KBM-7 (cell line): ENCODE measurements around the gene KCNIP4.
A peak's percentile ranks its signal among the peaks of the same experiment; 100 is the strongest.
"Not testable (repeated sequence)": the region's sequence is repeated elsewhere in the genome, so short reads cannot be mapped to it uniquely, and the experiment has no call there.

Source experiments
- DNase-seq: peaks from one replicate; pipeline ENCODE4 v3.0.0-alpha.2; 2015
- in situ Hi-C: fragments of 300-500 bp; cut with MboI; formaldehyde crosslinking; loops from 2 replicates; pipeline ENCODE4 v1.14.3; 2020; ENCODE audit warnings: low sequenced_read_pairs, low pct_unique_long_range_greater_than_20kb, mixed read lengths

The KCNIP4 gene

GRCh38 chr4:20825505-20825904, 1123.1 kb downstream of the KCNIP4 start:
- in situ Hi-C loops: no loop called here
- DNase-seq: no peak

GRCh38 chr4:20816287-20816686, 1132.3 kb downstream of the KCNIP4 start:
- in situ Hi-C loops: no loop called here
- no peak for DNase-seq

DNA sequence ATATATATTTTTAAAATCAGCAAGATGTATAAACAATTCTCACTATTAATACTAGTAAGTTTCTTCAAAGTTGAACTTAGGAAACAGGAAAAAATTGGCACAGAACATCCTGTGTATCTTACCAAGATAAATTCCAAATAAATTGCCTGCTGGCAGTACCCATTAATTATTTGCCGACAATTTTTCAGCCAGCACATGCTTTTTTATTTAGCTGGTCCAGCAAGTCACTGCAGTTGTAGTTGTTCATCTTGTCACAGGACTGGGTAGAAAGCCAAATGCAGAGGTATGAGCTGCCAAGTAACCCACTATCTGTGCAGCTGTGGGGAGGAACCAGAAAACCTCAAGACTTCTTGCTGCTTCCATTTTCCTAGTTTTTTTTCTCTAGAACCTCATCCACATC, 1134.9 kb downstream of the KCNIP4 start:
- in situ Hi-C loops: no loop called here
- no peak for DNase-seq

- DNase-seq: no peak
- in situ Hi-C loops: no loop called here
Observed at GRCh38 chr4:20809812-20810211, 1138.8 kb downstream of the KCNIP4 start.

DNA sequence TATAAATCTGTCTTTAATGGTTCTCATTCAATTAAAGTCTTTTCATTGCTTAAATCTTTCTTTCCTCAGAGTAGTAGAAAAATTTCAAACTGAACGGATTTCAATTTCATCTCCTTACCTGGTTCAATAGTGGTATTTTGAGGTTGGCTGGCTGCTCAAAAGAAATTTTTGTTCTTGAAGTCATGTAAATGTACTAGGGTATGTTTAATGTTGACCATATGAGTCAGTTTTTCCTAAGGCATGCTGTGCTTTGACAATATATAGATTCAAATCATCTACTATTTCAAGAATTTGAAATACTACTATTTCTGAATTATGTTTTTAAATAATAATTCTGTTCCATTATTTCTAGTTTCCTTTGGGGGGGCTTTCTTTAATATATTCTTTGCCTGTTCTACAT, 1142.9 kb downstream of the KCNIP4 start:
- no peak for DNase-seq
- in situ Hi-C loops: no loop called here

DNA sequence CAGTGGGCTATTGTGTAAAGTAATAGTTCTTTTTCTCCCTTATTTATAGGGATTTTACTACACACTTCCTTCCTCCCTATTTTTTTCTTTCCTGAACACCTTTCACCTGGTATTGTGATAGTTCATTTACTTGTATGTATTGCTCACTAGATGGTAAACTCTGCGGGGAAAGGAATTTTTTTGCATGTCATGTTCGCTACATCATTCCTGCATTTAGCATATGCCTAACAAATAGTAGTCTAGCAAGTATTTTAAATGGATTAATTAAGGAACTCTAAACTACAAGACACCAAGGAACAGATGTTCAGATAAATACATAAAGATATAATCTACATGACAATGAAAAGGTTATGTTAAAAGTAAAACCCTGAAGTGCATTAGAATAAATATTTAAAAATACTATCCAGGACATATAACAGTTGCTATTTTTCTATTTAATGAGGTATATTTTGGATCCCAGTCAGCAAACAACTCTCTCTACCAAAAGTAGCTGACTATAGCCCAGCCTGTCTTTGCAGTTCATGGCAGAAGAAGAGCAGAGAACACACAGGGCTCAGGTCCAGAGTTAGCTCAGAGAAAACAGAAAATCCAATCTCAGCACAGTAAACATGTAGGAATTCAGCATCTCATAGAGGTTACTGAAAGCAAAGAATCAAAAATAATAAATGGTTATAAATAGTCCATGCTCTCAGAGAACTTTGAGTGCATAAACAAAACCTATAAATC, 1160.5 kb downstream of the KCNIP4 start:
- in situ Hi-C loops: no loop called here
- DNase-seq: no peak

GRCh38 chr4:20783134-20783533, 1165.4 kb downstream of the KCNIP4 start:
- in situ Hi-C loops, DNase-seq: not testable (repeated sequence)

DNA sequence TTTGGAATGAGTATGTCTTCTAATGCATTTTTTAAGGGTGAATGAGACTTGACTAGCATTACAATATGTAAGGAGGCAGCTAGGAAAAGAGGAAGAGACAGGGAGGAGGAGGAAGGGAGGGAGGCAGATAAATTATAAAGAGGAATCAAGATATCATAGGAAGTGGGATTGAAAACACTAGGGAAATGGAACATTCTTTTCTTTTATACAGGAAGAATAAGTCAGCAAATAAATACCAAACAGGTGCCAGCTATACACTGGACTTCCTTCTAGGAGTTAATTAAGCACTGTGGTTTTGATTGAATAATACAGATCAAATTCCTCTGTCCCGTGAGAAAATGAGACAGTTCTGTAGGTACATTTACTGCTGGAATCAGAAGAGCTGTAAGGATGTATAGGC, 1169.7 kb downstream of the KCNIP4 start:
- DNase-seq: no peak
- in situ Hi-C loops: no loop called here

GRCh38 chr4:20773144-20773997, 1175.2 kb downstream of the KCNIP4 start:
- in situ Hi-C loops: no loop called here
- DNase-seq: peak; percentile 44

- DNase-seq: no peak
- in situ Hi-C loops: no loop called here
Observed at GRCh38 chr4:20764366-20764992, 1184.1 kb downstream of the KCNIP4 start.

GRCh38 chr4:20761826-20762225, 1186.7 kb downstream of the KCNIP4 start:
- no peak for DNase-seq
- in situ Hi-C loops: no loop called here

DNA sequence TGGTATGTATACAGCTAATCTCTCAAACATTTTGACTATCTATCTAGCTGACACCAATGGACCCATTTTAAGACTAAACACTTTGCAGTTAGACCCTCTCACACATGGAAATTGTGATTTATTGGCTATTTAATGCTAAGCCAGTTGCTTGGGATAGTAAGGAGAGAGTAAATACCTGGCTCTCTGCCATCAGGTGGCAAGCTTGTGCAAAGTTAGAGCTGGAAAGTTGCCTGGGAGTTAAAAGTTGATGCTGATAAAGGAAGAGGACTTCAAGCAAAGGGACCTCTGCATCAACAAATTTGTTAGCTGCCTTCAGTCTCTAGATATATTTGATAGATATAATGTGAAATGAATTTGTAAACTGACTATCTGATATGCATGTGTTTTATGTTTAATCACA, 1187.2 kb downstream of the KCNIP4 start:
- DNase-seq: no peak
- in situ Hi-C loops: no loop called here

DNA sequence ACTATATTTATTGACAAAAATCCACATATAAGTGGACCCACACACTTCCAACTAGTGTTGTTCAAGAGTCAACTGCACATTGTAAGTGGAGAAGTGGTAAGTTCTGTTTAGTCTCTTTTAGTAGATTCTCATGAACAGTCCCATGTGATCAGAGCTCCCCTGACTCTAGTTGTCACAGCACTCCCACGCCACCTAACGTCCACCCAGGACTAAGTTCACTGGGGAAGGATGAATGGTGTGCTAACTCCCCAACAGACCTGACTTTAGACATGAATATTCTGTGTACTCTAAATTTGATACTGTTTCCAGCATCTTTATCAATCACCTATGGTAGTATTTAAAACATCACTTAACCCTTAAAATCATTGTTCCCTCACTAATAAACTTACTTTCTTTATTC, 1188.5 kb downstream of the KCNIP4 start:
- DNase-seq: peak; percentile 2
- in situ Hi-C loops: no loop called here

GRCh38 chr4:20754036-20754435, 1194.5 kb downstream of the KCNIP4 start:
- DNase-seq: no peak
- in situ Hi-C loops: no loop called here

DNA sequence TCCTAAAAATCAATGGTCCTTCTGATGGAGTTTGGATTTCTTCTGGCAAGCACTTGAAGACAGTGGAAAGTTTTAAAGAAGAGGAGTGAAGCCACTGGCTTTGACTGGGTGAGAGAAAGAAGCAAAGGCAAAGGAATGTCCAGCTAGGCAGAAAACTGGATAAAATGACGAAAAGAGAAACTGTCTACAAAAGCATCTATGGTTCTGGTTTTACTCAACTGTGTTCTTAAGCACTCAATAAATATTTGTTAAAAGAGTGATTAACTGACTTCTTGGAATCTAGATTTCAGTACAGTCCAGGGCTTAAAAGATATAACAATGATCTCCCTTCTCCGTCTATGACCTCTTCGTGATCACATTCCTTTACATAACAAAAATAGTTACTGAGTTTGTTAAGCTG, 1195.9 kb downstream of the KCNIP4 start:
- in situ Hi-C loops: no loop called here
- no peak for DNase-seq

DNA sequence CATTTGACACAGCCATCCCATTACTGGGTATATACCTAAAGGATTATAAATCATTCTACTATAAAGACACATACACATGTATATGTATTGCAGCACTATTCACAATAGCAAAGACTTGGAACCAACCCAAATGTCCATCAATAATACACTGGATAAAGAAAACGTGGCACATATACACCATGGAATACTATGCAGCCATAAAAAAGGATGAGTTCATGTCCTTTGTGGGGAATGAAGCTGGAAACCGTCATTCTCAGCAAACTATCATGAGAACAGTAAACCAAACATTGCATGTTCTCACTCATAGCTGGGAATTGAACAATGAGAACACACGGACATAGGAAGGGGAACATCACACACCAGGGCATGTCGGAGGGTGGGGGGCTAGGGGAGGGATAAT, 1202.6 kb downstream of the KCNIP4 start:
- DNase-seq, in situ Hi-C loops: not testable (repeated sequence)

GRCh38 chr4:20735931-20736330, 1212.6 kb downstream of the KCNIP4 start:
- no peak for DNase-seq
- in situ Hi-C loops: no loop called here

- in situ Hi-C loops: no loop called here
- no peak for DNase-seq
Observed at GRCh38 chr4:20724915-20725314, 1223.7 kb downstream of the KCNIP4 start.

DNA sequence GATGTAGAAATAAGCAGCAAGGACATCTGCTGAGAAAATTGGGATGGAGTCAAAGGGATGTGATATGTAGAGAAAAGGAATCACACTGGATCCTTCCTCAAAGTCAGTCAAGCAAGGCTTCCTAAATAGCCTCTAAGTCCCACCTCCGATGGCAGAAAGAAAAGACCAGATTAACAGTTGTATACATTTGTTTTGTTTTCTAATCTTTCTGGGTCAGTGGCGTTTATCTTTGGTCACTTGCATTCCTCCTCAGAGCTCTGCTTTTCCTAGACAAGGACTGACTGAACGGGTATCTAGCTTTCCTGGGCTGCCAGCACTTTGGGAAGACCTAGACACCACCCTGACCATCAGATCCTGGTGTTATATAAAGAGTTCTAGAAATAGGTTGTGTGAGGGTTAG, 1225.1 kb downstream of the KCNIP4 start:
- DNase-seq: no peak
- in situ Hi-C loops: no loop called here

- no peak for DNase-seq
- in situ Hi-C loops: no loop called here
Observed at GRCh38 chr4:20723019-20723418, 1225.6 kb downstream of the KCNIP4 start.
